Activated CD8-positive, alpha-beta memory T cell treated with anti-CD3 and anti-CD28 coated beads, Interleukin-2, amount 10 ng/mL, durations not matched to agents 7 days and 5 days (primary cell): ENCODE results near the gene CELA2A. TPM values are rescaled to one million over a fixed set of nuclear protein-coding genes. Genes with fewer than 3 reads are reported as not detected.
"Not testable (repeated sequence)": the region's sequence is repeated elsewhere in the genome, so short reads cannot be mapped to it uniquely, and the experiment has no call there.

Source experiments
- ATAC-seq: fragments of 150-1000 bp; cut with Tn5 transposase; one replicate; pipeline ENCODE4 v1.10.0; 2021; ENCODE audit warnings: moderate library complexity
- CTCF ChIA-PET: fragments of 350-600 bp; sonication (Branson Sonifier 250); formaldehyde crosslinking; loops from one replicate; lab custom pipeline; 2021; ENCODE audit warnings: antibody characterized with exemption; lab: Charles Lee
- DNase-seq: peaks from one replicate; pipeline ENCODE4 v3.0.0-alpha.2; 2020
- H3K27ac Mint-ChIP-seq: one replicate; pipeline ENCODE4 v1.8.0; 2021; ENCODE audit warnings: mild to moderate bottlenecking, mixed read lengths
- H3K27me3 Mint-ChIP-seq: one replicate; pipeline ENCODE4 v1.8.0; 2021; ENCODE audit warnings: mixed read lengths
- H3K36me3 Mint-ChIP-seq: one replicate; pipeline ENCODE4 v1.8.0; 2021; ENCODE audit warnings: mild to moderate bottlenecking, mixed read lengths
- H3K4me1 Mint-ChIP-seq: one replicate; pipeline ENCODE4 v1.8.0; 2021; ENCODE audit warnings: mixed read lengths
- H3K4me3 Mint-ChIP-seq: one replicate; pipeline ENCODE4 v1.8.0; 2021; ENCODE audit warnings: mild to moderate bottlenecking, moderate library complexity, mixed read lengths
- H3K9me3 Mint-ChIP-seq: one replicate; pipeline ENCODE4 v1.8.0; 2022; ENCODE audit warnings: low read depth, mixed read lengths
- total RNA-seq, 2 experiments: library from RNA; stranded (reverse); gene quantifications; one replicate each; pipeline ENCODE4 v1.2.3, GENCODE V29; 2021

The CELA2A gene
- total RNA-seq, 2 experiments from 2014 or later, result not detected

DNA sequence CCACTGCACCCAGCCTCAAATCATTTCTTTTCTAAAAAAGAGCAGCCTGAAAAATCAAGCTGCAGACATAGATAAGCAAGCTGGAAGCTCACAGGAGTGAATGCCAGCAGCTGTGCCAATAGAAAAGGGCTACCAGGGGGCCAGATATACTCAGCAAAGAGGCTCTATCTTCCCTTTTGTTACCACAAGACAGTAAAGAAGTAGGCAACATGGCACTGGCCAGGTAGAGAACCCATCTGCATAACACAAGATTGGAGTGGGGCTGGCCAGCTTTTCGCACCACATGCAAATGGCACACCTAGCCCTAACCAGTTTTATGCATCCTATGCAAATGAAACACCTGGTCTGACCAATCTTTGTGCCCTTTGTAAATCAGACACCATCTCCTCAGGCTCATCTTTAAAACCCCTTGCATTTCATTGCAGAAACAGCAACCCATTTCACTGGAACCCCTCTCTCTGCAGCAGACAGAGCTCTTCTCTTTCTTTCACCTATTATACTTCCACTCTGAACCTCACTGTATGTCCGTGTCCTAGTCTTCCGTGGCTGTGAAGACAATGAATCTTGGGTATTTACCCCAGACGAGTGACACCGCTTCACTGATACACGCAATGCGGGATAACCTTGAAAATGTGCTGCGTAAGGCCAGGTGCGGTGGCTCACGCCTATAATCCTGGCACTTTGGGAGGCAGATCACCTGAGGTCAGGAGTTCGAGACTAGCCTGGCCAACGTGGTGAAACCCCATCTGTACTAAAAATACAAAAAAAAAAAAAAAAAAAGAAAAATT is 52.4 kb downstream of the CELA2A start:
- no peak overlapping the region for H3K4me3 Mint-ChIP-seq
- peaks cover 8% of the 10 kb centered on the region for H3K4me1 Mint-ChIP-seq
- CTCF ChIA-PET, result interaction anchor here (1.0 kb wide), 1 partner anchor 20 kb away, joined by 3 read pairs; no protein-coding TSS in a partner anchor
- DNase-seq, result no peak
- no peak overlapping the region for H3K27ac Mint-ChIP-seq
- no peaks in the 10 kb centered on the region for H3K27me3 Mint-ChIP-seq
- no peak for ATAC-seq
- peaks cover 13% of the 10 kb centered on the region for H3K36me3 Mint-ChIP-seq
- H3K9me3 Mint-ChIP-seq, result no peaks in the 10 kb centered on the region

DNA sequence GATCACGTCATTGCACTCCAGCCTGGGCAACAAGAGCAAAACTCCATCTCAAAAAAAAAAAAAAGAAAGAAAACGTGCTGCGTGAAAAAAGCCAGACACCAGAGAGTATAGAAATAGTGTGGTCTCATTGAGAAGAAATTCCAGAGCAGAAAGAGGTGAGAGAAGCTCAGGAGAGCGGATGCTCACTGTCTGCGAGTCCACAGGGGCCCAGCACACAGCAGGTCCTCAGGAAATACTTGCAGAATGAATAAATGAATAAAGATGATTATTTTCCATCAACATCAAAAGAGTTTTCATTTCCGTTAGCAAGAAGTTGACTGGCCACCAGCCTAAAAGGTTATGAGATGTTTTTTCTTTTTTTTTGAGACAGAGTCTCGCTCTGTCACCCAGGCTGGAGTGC is 53.1 kb downstream of the CELA2A start:
- Mint-ChIP-seq H3K4me3 (no peak overlapping the region), H3K36me3 (peaks cover 19% of the 10 kb centered on the region)

GRCh38 chr1:15510611-15511405 is 54.3 kb downstream of the CELA2A start:
- Mint-ChIP-seq H3K9me3 (no peaks in the 10 kb centered on the region), H3K36me3 (peaks cover 26% of the 10 kb centered on the region), H3K27ac (no peak overlapping the region), H3K27me3 (no peaks in the 10 kb centered on the region), H3K4me3 (no peak overlapping the region), H3K4me1 (peaks cover 26% of the 10 kb centered on the region)
- ATAC-seq (no peak), DNase-seq (no peak)
- CTCF ChIA-PET, result interaction anchor here (1.2 kb wide), 1 partner anchor 187 kb away, joined by 3 read pairs; no protein-coding TSS in a partner anchor

More for the DNA sequence above, 53.1 kb downstream of the CELA2A start:
- H3K27me3 Mint-ChIP-seq, result no peaks in the 10 kb centered on the region
- H3K9me3 Mint-ChIP-seq, result no peaks in the 10 kb centered on the region
- CTCF ChIA-PET, result interaction anchor here (1.0 kb wide), 1 partner anchor 19 kb away, joined by 3 read pairs; no protein-coding TSS in a partner anchor
- ATAC-seq (no peak), DNase-seq (no peak)
- H3K27ac Mint-ChIP-seq, result no peak overlapping the region
- H3K4me1 Mint-ChIP-seq, result peaks cover 14% of the 10 kb centered on the region

DNA sequence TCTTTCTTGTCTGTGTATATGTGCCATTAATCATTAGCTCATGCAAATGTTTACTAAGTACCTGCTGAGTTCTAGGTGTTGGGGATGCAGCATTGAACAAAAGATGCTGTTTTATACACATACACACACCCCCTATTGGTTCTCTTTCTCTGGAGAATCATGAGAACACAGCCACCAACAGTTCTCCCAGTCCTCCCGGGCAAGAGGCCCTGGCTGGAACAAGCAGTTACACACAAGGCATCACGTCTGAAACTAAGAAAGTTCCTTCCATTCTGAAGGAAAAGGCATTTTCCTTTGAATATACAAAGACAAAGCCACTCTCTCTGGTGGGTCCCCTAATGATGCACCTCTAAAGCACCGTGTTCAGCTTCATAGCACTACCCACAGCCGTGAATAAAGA is 56.7 kb downstream of the CELA2A start:
- CTCF ChIA-PET, result interaction anchor here (1.0 to 1.4 kb wide), 4 partner anchors 14 to 190 kb away, joined by 3 read pairs; no protein-coding TSS in a partner anchor

DNA sequence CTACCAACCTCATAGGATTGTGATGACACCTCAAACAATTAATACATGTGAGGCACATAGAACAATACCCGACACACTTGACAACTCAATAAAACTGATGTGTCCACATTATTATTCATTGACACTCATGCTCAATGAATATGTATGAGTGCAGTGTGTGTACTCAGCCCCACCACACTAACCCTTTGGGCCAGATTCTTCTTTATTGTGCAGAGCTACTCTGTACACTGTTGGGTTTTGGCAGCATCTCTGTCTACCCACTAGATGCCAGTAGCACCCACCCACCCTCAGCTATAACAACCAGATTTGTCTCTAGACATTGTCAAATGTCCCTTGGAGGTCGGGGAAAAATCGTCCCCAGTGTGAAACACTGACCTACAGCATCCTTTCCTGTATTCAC is 57.4 kb downstream of the CELA2A start:
- CTCF ChIA-PET, result interaction anchor here (1.2 to 1.4 kb wide), 2 partner anchors 14 to 227 kb away, joined by 3 read pairs; no protein-coding TSS in a partner anchor
- Mint-ChIP-seq H3K27me3 (no peaks in the 10 kb centered on the region), H3K9me3 (no peaks in the 10 kb centered on the region), H3K4me3 (no peak overlapping the region), H3K36me3 (peaks cover 49% of the 10 kb centered on the region), H3K4me1 (peaks cover 49% of the 10 kb centered on the region), H3K27ac (peak overlapping the region; percentile 91)
- DNase-seq (no peak), ATAC-seq (no peak)

More for the DNA sequence above, 56.7 kb downstream of the CELA2A start:
- H3K4me1 Mint-ChIP-seq, result peaks cover 46% of the 10 kb centered on the region
- H3K27me3 Mint-ChIP-seq, result no peaks in the 10 kb centered on the region
- ATAC-seq (no peak), DNase-seq (no peak)
- H3K4me3 Mint-ChIP-seq, result no peak overlapping the region
- peaks cover 45% of the 10 kb centered on the region for H3K36me3 Mint-ChIP-seq
- no peak overlapping the region for H3K27ac Mint-ChIP-seq
- no peaks in the 10 kb centered on the region for H3K9me3 Mint-ChIP-seq

- not testable (repeated sequence) for H3K9me3 Mint-ChIP-seq, DNase-seq, ATAC-seq, H3K4me3 Mint-ChIP-seq, H3K27me3 Mint-ChIP-seq
- Mint-ChIP-seq H3K4me1 (peaks cover 52% of the 10 kb centered on the region), H3K36me3 (peaks cover 51% of the 10 kb centered on the region), H3K27ac (peak overlapping the region; percentile 91)
- CTCF ChIA-PET, result interaction anchor here (1.2 to 1.4 kb wide), 2 partner anchors 15 to 227 kb away, joined by 3 read pairs; no protein-coding TSS in a partner anchor
Measured at GRCh38 chr1:15514557-15514956, 58.0 kb downstream of the CELA2A start.

DNA sequence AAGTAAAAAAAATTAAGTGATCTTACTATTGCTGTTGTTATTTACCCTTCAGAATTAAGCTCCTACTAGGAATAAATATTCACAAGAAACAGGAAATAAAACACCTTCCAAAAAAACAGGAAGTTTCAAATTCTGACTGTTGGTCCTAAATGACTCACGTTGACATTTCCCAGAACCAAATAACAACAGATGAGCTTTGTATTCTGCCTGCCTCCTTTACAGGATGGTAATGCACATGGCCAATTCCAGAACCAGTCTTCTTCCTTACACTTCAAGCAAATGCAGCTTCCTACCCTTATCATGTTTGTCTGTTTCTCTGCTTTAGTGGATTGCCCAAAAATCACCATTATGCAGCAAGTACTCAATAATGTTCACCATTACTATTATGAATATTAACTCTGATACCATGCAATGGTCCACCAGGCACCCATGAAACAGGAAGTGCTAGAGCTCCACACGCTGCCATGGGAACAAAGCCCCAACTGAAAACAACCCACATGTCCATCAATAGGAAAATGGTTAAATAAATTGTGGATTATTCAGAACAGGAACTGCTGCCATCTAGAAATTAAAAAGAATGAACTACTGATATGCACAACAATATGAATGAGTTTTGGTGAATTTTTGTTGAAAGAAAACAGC is 58.6 kb downstream of the CELA2A start:
- DNase-seq (no peak), ATAC-seq (peak; percentile 63)
- H3K36me3 Mint-ChIP-seq, result peaks cover 54% of the 10 kb centered on the region
- H3K27me3 Mint-ChIP-seq, result no peaks in the 10 kb centered on the region
- peaks cover 55% of the 10 kb centered on the region for H3K4me1 Mint-ChIP-seq
- CTCF ChIA-PET, result interaction anchor here (1.2 kb wide), 1 partner anchor 226 kb away, joined by 3 read pairs; no protein-coding TSS in a partner anchor
- no peaks in the 10 kb centered on the region for H3K9me3 Mint-ChIP-seq
- peak overlapping the region; percentile 91 for H3K27ac Mint-ChIP-seq
- peak overlapping the region; percentile 50 for H3K4me3 Mint-ChIP-seq

DNA sequence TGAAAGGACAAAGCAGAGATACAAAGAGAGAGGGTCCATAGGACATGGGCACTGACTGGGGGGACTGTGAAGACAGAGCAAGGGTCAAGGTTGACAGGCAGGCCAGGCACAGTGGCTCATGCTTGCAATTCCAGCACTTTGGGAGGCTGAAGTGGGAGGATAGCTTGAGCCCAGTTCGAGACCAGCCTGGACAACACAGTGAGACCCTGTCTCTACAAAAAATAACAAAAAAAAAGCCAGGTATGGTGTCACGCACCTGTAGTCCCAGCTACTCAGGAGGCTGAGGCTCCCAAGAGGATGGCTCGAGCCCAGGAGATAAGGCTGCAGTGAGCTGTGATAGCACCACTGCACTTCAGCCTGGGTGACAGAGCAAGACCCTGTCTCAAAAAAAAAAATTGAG is 63.1 kb downstream of the CELA2A start:
- Mint-ChIP-seq H3K4me3 (no peak overlapping the region), H3K36me3 (peaks cover 36% of the 10 kb centered on the region), H3K4me1 (peaks cover 59% of the 10 kb centered on the region), H3K9me3 (no peaks in the 10 kb centered on the region), H3K27me3 (no peaks in the 10 kb centered on the region), H3K27ac (no peak overlapping the region)
- no peak for ATAC-seq
- CTCF ChIA-PET, result no interaction called here
- no peak for DNase-seq

DNA sequence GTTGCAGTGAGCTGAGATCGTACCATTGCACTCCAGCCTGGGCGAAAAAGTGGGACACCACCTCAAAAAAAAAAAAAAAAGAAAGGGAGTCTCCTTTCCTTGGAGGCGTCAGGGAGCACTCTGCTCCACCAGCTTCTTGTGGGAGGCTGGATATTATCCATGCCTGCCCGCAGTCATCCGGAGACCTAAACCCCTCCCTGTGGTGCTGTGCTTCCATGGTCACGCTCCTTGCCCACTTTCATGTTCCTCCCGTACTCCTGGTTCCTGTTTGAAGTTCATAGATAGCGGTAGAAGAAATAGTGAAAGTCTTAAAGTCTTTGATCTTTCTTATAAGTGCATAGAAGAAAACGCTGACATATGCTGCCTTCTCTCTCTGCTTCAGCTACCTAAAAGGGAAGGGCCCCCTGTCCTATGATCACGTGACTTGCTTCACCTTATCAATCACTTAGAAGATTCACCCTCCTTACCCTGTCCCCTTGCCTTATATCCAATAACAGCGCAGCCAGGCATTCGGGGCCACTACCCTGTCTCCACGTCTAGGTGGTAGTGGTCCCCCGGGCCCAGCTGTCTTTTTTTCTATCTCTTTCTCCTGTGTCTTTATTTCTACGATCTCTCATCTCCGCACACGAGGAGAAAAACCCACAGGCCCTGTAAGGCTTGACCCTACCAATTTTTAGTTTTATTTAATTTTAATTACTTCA is 64.8 kb downstream of the CELA2A start:
- H3K4me3 Mint-ChIP-seq, H3K27ac Mint-ChIP-seq, ATAC-seq, CTCF ChIA-PET, H3K9me3 Mint-ChIP-seq, DNase-seq, H3K27me3 Mint-ChIP-seq: not testable (repeated sequence)
- peaks cover 29% of the 10 kb centered on the region for H3K36me3 Mint-ChIP-seq
- H3K4me1 Mint-ChIP-seq, result peaks cover 58% of the 10 kb centered on the region

Other genes with a start within 250 kb of the CELA2A start
- not detected for gene FHAD1, start 209.5 kb upstream of the CELA2A start, total RNA-seq
- 10 to 100 TPM; 95.4 to 98.9 TPM for gene EFHD2, start 46.8 kb upstream of the CELA2A start, total RNA-seq
- gene CTRC, start 18.3 kb upstream of the CELA2A start, total RNA-seq, result under 1 TPM; 0.68 to 0.93 TPM
- gene CELA2B, start 19.4 kb downstream of the CELA2A start, total RNA-seq, result not detected
- 10 to 100 TPM; 17.7 to 19.0 TPM for gene CASP9, start 67.5 kb downstream of the CELA2A start, total RNA-seq
- 10 to 100 TPM; 14.9 to 18.1 TPM for gene DNAJC16, start 70.1 kb downstream of the CELA2A start, total RNA-seq
- 10 to 100 TPM in 1 of 2 experiments, 1 to 10 TPM in 1; 8.0 to 12.4 TPM for gene AGMAT, start 128.3 kb downstream of the CELA2A start, total RNA-seq
- gene DDI2, start 160.7 kb downstream of the CELA2A start, total RNA-seq, result 10 to 100 TPM; 24.0 to 31.4 TPM
- gene PLEKHM2, start 227.6 kb downstream of the CELA2A start, total RNA-seq, result 10 to 100 TPM; 55.7 to 63.2 TPM